GM12878 (cell line): ENCODE data around the gene EHBP1. TPM values are rescaled to one million over a fixed set of nuclear protein-coding genes. Genes with fewer than 3 reads are reported as not detected.

Experiments
- BHLHE40 ChIP-seq, 2 experiments: fragments of 450-650 bp in 1 of 2; IDR thresholded peaks; 2 replicates each; pipeline ENCODE4 v1.6.1; 2011 to 2017; ENCODE audit warnings: low read depth in 2 of 2, borderline replicate concordance in 1 of 2, improper control_type of control experiment in 1 of 2, low read length in 1 of 2, mild to moderate bottlenecking in 1 of 2
- BRCA1 ChIP-seq: IDR thresholded peaks from 2 replicates; pipeline ENCODE4 v1.6.1; 2011; ENCODE audit warnings: low read depth, low read length, improper control_type of control experiment
- CBFB ChIP-seq: IDR thresholded peaks from 2 replicates; pipeline ENCODE4 v1.6.1; 2016; ENCODE audit warnings: antibody characterized with exemption, low read depth
- CEBPB ChIP-seq, 2 experiments: fragments of 150-350 bp in 1 of 2; IDR thresholded peaks; 2 replicates each; pipeline ENCODE4 v1.6.1; 2012 to 2014; ENCODE audit warnings: low read depth in 2 of 2, low read length in 2 of 2, borderline replicate concordance in 1 of 2, inconsistent platforms in 1 of 2
- CHD1 ChIP-seq: IDR thresholded peaks from 2 replicates; pipeline ENCODE4 v1.6.1; 2012; ENCODE audit warnings: low read depth, low read length, improper control_type of control experiment
- CREM ChIP-seq: IDR thresholded peaks from 2 replicates; pipeline ENCODE4 v1.6.1; 2014; ENCODE audit warnings: antibody characterized with exemption, low read depth
- DPF2 ChIP-seq: fragments of 450-650 bp; IDR thresholded peaks from 2 replicates; pipeline ENCODE4 v1.6.1; 2017; ENCODE audit warnings: mild to moderate bottlenecking
- ELK1 ChIP-seq: IDR thresholded peaks from 2 replicates; pipeline ENCODE4 v1.6.1; 2012; ENCODE audit warnings: low read depth, low read length, improper control_type of control experiment
- GATAD2B ChIP-seq: fragments of 450-650 bp; conservative IDR thresholded peaks from 2 replicates; pipeline ENCODE4 v1.6.1; 2017; ENCODE audit warnings: low read depth, mild to moderate bottlenecking, moderate library complexity
- HDAC2 ChIP-seq: fragments of 200-600 bp; sonication (generic); IDR thresholded peaks from 2 replicates; pipeline ENCODE4 v1.6.1; 2017
- IRF4 ChIP-seq: IDR thresholded peaks from 2 replicates; pipeline ENCODE4 v1.6.1; 2011; ENCODE audit warnings: low read depth, low read length
- JUNB ChIP-seq: IDR thresholded peaks from 2 replicates; pipeline ENCODE4 v1.6.1; 2016; ENCODE audit warnings: antibody characterized with exemption, mild to moderate bottlenecking
- KLF5 ChIP-seq: fragments of 450-650 bp; IDR thresholded peaks from 2 replicates; pipeline ENCODE4 v1.6.1; 2014; ENCODE audit warnings: mild to moderate bottlenecking; ENCODE audit not compliant: partially characterized antibody
- MYC ChIP-seq: IDR thresholded peaks from 2 replicates; pipeline ENCODE4 v1.6.1; 2011; ENCODE audit warnings: mild to moderate bottlenecking, low read length, moderate library complexity, inconsistent platforms; ENCODE audit not compliant: insufficient read depth, insufficient replicate concordance, insufficient read length, severe bottlenecking
- PAX5 ChIP-seq: IDR thresholded peaks from 2 replicates; pipeline ENCODE4 v1.6.1; 2011; ENCODE audit warnings: low read depth, low read length, borderline replicate concordance
- POLR2AphosphoS5 ChIP-seq: IDR thresholded peaks from 2 replicates; pipeline ENCODE4 v1.6.1; 2011; ENCODE audit warnings: mild to moderate bottlenecking, low read length, inconsistent platforms
- RUNX3 ChIP-seq: IDR thresholded peaks from 2 replicates; pipeline ENCODE4 v1.6.1; 2012; ENCODE audit warnings: low read length, inconsistent platforms
- SIN3A ChIP-seq: IDR thresholded peaks from 2 replicates; pipeline ENCODE4 v1.6.1; 2012; ENCODE audit warnings: low read depth, low read length, improper control_type of control experiment
- SP1 ChIP-seq: IDR thresholded peaks from one replicate; pipeline ENCODE4 v1.6.1; 2011; ENCODE audit warnings: low read depth, low read length
- STAT1 ChIP-seq: fragments of 450-650 bp; conservative IDR thresholded peaks from 2 replicates; pipeline ENCODE4 v1.6.1; 2014; ENCODE audit warnings: antibody characterized with exemption, mild to moderate bottlenecking
- SUPT20H ChIP-seq: IDR thresholded peaks from 2 replicates; pipeline ENCODE4 v1.6.1; 2011; ENCODE audit warnings: low read depth, mild to moderate bottlenecking, low read length, moderate library complexity, borderline replicate concordance; ENCODE audit not compliant: control insufficient read depth
- SUZ12 ChIP-seq: fragments of 200-600 bp; sonication (generic); IDR thresholded peaks from one replicate; pipeline ENCODE4 v1.6.1; 2018; ENCODE audit warnings: antibody characterized with exemption, mild to moderate bottlenecking; ENCODE audit not compliant: unreplicated experiment
- TBL1XR1 ChIP-seq: IDR thresholded peaks from 2 replicates; pipeline ENCODE4 v1.6.1; 2012; ENCODE audit warnings: low read depth, low read length, improper control_type of control experiment
- ZBED1 ChIP-seq: IDR thresholded peaks from 2 replicates; pipeline ENCODE4 v1.6.1; 2016; ENCODE audit warnings: borderline replicate concordance
- ZNF274 ChIP-seq: IDR thresholded peaks from one replicate; pipeline ENCODE4 v1.8.0; 2011; ENCODE audit not compliant: insufficient read length, insufficient read depth
- ZSCAN29 ChIP-seq: fragments of 450-650 bp; IDR thresholded peaks from 2 replicates; pipeline ENCODE4 v1.6.1; 2017; ENCODE audit warnings: mild to moderate bottlenecking, moderate library complexity
- polyA plus RNA-seq, 11 experiments: library from polyadenylated mRNA; depleted of rRNA in 4 of 11; unstranded in 6 of 11; stranded (reverse) in 5 of 11; fragments of >200 nt; fragmentation: Nextera tagmentation in 4 of 11; fragmentation: Illumina TruSeq in 1 of 11; extraction: Ambion mirVana in 4 of 11; extraction: Trizol in 1 of 11; gene quantifications; 1 replicate in 1 of 11; 2 replicates in 10 of 11; pipeline versions ENCODE4 v1.2.1 to v1.2.3, GENCODE V29; 2011 to 2016; ENCODE audit warnings: inconsistent platforms in 2 of 11, missing spikeins in 2 of 11, low read depth in 1 of 11
- total RNA-seq, 4 experiments: library from RNA; depleted of rRNA in 3 of 4; stranded (reverse); fragments of >200 nt in 3 of 4; fragmentation: Illumina TruSeq in 1 of 4; extraction: Trizol in 1 of 4; gene quantifications; 2 replicates each; pipeline versions ENCODE4 v1.2.1 to v1.2.3, GENCODE V29; 2013 to 2021
- TF ChIP-seq, protein P1 (sequence below): fragments of 450-650 bp; formaldehyde crosslinking; IDR thresholded peaks from 2 replicates; pipeline ENCODE4 v1.4.0; 2022; ENCODE audit warnings: mild to moderate bottlenecking, moderate library complexity
- TF ChIP-seq, protein P2 (sequence below): fragments of 450-650 bp; IDR thresholded peaks from 2 replicates; pipeline ENCODE4 v1.6.1; 2017; ENCODE audit warnings: mild to moderate bottlenecking, low read depth, inconsistent platforms; ENCODE audit not compliant: poor library complexity, severe bottlenecking

EHBP1 gene
- total and polyA plus RNA-seq, 10 of the 15 experiments (the other 5 are each of a cell fraction or from before 2014, with no cell fraction given) = 5.7 to 26.1 (median 13.6) TPM

DNA sequence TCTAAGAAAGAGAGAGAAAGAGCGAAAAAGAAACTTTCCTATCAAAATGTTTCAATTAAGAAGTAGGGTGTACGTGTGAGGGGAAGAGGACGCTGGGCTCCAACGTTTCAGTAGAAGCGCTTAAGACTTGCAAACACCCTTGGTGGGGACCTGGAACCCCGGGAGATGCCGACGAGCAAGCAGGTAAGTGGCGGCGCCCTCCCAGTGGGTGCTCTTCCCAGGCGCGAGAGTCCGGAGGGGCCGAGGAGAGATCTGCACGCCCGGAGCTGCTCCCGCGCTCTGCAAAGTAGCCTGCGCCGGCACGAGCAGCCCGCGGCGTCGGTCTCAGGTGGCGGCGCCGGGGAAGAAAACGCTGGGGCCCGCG, 344.4 kb downstream of the EHBP1 start (continued):
- TF ChIP-seq, protein P1, sequence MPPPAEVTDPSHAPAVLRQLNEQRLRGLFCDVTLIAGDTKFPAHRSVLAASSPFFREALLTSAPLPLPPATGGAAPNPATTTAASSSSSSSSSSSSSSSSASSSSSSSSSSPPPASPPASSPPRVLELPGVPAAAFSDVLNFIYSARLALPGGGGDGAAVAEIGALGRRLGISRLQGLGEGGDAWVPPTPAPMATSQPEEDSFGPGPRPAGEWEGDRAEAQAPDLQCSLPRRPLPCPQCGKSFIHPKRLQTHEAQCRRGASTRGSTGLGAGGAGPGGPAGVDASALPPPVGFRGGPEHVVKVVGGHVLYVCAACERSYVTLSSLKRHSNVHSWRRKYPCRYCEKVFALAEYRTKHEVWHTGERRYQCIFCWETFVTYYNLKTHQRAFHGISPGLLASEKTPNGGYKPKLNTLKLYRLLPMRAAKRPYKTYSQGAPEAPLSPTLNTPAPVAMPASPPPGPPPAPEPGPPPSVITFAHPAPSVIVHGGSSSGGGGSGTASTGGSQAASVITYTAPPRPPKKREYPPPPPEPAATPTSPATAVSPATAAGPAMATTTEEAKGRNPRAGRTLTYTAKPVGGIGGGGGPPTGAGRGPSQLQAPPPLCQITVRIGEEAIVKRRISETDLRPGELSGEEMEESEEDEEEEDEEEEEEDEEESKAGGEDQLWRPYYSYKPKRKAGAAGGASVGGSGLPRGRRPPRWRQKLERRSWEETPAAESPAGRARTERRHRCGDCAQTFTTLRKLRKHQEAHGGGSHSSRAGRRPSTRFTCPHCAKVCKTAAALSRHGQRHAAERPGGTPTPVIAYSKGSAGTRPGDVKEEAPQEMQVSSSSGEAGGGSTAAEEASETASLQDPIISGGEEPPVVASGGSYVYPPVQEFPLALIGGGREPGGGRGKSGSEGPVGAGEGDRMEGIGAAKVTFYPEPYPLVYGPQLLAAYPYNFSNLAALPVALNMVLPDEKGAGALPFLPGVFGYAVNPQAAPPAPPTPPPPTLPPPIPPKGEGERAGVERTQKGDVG (CRISPR knock-in tag) = no peak
- TF ChIP-seq IRF4 = no peak
- no peak for TF ChIP-seq SIN3A
- 0 out of 2 replicates have a peak, but pooled peaks have one; percentile 63 for TF ChIP-seq STAT1
- 0 out of 2 replicates have a peak, but pooled peaks have one; percentile 29 for TF ChIP-seq ZSCAN29
- no peak for TF ChIP-seq SUPT20H
- no peak for TF ChIP-seq ZBED1
- TF ChIP-seq HDAC2 = no peak
- TF ChIP-seq MYC = no peak
- no peak for TF ChIP-seq JUNB
- no peak for TF ChIP-seq CEBPB (IDR thresholded peaks at IDR 0.05; ENCODE audit: borderline replicate concordance in 1 of 2, low read depth in 2 of 2, low read length in 2 of 2)
- TF ChIP-seq CHD1 = no peak
- peak; percentile 28 to 85; a peak in 3 of 4 replicates for TF ChIP-seq BHLHE40 (IDR thresholded peaks at IDR 0.05; ENCODE audit: borderline replicate concordance in 1 of 2, low read depth in 2 of 2, low read length in 1 of 2)
- TF ChIP-seq ELK1 = no peak
- TF ChIP-seq KLF5 = peak; percentile 69
- no peak for TF ChIP-seq DPF2
- TF ChIP-seq BRCA1 = no peak
- TF ChIP-seq PAX5 = no peak
- TF ChIP-seq SP1 = no peak
- TF ChIP-seq GATAD2B = peak; percentile 73; the same call in 1 of the 2 replicates
- TF ChIP-seq POLR2AphosphoS5 = no peak
- no peak for TF ChIP-seq TBL1XR1
- TF ChIP-seq ZNF274 = no peak
- TF ChIP-seq, protein P2, sequence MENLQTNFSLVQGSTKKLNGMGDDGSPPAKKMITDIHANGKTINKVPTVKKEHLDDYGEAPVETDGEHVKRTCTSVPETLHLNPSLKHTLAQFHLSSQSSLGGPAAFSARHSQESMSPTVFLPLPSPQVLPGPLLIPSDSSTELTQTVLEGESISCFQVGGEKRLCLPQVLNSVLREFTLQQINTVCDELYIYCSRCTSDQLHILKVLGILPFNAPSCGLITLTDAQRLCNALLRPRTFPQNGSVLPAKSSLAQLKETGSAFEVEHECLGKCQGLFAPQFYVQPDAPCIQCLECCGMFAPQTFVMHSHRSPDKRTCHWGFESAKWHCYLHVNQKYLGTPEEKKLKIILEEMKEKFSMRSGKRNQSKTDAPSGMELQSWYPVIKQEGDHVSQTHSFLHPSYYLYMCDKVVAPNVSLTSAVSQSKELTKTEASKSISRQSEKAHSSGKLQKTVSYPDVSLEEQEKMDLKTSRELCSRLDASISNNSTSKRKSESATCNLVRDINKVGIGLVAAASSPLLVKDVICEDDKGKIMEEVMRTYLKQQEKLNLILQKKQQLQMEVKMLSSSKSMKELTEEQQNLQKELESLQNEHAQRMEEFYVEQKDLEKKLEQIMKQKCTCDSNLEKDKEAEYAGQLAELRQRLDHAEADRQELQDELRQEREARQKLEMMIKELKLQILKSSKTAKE = no peak
- TF ChIP-seq CREM = no peak
- no peak for TF ChIP-seq CBFB
- no peak for TF ChIP-seq SUZ12
- no peak for TF ChIP-seq RUNX3
